HepG2 (cell line): Measurements from ENCODE around the gene TSPAN32.

Source experiments
- HIVEP1 ChIP-seq: sonication (generic); formaldehyde crosslinking; IDR thresholded peaks from 2 replicates; pipeline ENCODE4 v1.4.0; 2020; ENCODE audit warnings: mild to moderate bottlenecking, missing genetic modification reagents
- POLR2A ChIP-seq, 2 experiments: IDR thresholded peaks; 2 replicates each; pipeline ENCODE4 v1.6.1; 2011; ENCODE audit warnings: low read depth in 2 of 2, low read length in 2 of 2, mild to moderate bottlenecking in 1 of 2, moderate library complexity in 1 of 2; ENCODE audit not compliant: insufficient read depth in 1 of 2
- SAFB2 ChIP-seq: sonication (generic); formaldehyde crosslinking; IDR thresholded peaks from 2 replicates; pipeline ENCODE4 v1.5.1; 2020; ENCODE audit warnings: missing genetic modification reagents, low read depth, mild to moderate bottlenecking, borderline replicate concordance
- SUZ12 ChIP-seq: fragments of 150-350 bp; IDR thresholded peaks from 2 replicates; pipeline ENCODE4 v1.6.1; 2014; ENCODE audit warnings: low read depth, low read length
- ZC3H13 ChIP-seq: sonication (generic); formaldehyde crosslinking; IDR thresholded peaks from 2 replicates; pipeline ENCODE4 v1.8.1; 2023; ENCODE audit warnings: mild to moderate bottlenecking, missing genetic modification reagents, moderate library complexity
- ZFP82 ChIP-seq: sonication (generic); formaldehyde crosslinking; IDR thresholded peaks from 2 replicates; pipeline ENCODE4 v1.5.1; 2020; ENCODE audit warnings: mild to moderate bottlenecking, missing genetic modification reagents, borderline replicate concordance
- TF ChIP-seq, protein P1 (sequence below): sonication (generic); formaldehyde crosslinking; IDR thresholded peaks from 2 replicates; pipeline ENCODE4 v1.5.0; 2020; ENCODE audit warnings: mild to moderate bottlenecking, missing genetic modification reagents, moderate library complexity
- TF ChIP-seq, protein P2 (sequence below): sonication (generic); formaldehyde crosslinking; conservative IDR thresholded peaks from 2 replicates; pipeline ENCODE4 v1.4.0; 2020; ENCODE audit warnings: missing genetic modification reagents
- TF ChIP-seq, protein P3 (sequence below): sonication (generic); formaldehyde crosslinking; IDR thresholded peaks from 2 replicates; pipeline ENCODE4 v1.4.0; 2020; ENCODE audit warnings: missing genetic modification reagents
- TF ChIP-seq, protein P4 (sequence below): IDR thresholded peaks from 2 replicates; pipeline ENCODE4 v1.6.1; 2016
- TF ChIP-seq, protein P5 (sequence below): sonication (generic); formaldehyde crosslinking; IDR thresholded peaks from 2 replicates; pipeline ENCODE4 v1.4.0; 2020; ENCODE audit warnings: missing genetic modification reagents, mild to moderate bottlenecking, borderline replicate concordance
- TF ChIP-seq, protein P6 (sequence below): sonication (generic); formaldehyde crosslinking; IDR thresholded peaks from 2 replicates; pipeline ENCODE4 v1.8.1; 2023; ENCODE audit warnings: mild to moderate bottlenecking, missing genetic modification reagents, borderline replicate concordance

DNA sequence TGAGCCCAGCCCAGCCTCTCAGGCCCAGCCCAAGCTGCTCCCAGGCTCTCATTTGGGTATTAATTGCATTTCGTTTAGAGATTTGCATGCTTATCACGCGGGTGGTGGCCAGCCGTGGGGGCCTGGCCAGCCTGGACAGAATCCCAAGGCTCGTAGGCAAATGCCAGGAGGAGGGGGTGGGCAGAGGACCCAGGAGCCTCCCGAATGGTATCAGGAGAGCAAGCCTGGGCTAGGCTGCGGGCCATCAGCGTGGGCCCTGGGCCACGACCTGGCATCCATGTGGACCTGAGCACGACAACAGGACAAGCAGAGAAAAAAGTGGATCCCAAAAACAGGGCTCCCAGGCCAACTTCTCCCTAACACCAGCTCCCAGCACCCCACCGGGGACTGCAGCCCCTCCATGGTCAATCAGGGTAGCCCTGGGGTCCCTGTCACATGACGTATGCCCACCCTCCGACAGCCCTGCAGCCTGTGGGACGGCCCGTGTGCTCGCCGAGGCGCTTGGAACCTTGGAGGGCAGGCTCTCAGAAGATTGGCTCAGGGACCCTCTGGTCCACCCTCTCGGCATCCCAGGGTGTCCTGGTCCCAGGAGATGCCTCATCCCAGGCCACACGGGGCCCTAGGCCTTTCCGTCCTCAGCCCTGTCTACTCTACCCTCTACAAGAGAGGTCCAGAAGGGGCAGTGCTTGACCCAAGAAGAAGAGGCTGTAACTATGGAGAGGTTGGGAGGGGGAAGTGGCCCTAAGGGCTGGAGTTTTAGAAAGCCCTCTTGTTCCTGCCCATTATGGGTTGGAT is 40.2 kb upstream of the TSPAN32 start:
- TF ChIP-seq, protein P1, sequence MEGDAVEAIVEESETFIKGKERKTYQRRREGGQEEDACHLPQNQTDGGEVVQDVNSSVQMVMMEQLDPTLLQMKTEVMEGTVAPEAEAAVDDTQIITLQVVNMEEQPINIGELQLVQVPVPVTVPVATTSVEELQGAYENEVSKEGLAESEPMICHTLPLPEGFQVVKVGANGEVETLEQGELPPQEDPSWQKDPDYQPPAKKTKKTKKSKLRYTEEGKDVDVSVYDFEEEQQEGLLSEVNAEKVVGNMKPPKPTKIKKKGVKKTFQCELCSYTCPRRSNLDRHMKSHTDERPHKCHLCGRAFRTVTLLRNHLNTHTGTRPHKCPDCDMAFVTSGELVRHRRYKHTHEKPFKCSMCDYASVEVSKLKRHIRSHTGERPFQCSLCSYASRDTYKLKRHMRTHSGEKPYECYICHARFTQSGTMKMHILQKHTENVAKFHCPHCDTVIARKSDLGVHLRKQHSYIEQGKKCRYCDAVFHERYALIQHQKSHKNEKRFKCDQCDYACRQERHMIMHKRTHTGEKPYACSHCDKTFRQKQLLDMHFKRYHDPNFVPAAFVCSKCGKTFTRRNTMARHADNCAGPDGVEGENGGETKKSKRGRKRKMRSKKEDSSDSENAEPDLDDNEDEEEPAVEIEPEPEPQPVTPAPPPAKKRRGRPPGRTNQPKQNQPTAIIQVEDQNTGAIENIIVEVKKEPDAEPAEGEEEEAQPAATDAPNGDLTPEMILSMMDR: no peak
- TF ChIP-seq, protein P2, sequence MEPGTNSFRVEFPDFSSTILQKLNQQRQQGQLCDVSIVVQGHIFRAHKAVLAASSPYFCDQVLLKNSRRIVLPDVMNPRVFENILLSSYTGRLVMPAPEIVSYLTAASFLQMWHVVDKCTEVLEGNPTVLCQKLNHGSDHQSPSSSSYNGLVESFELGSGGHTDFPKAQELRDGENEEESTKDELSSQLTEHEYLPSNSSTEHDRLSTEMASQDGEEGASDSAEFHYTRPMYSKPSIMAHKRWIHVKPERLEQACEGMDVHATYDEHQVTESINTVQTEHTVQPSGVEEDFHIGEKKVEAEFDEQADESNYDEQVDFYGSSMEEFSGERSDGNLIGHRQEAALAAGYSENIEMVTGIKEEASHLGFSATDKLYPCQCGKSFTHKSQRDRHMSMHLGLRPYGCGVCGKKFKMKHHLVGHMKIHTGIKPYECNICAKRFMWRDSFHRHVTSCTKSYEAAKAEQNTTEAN (CRISPR knock-in tag): no peak
- TF ChIP-seq, protein P3, sequence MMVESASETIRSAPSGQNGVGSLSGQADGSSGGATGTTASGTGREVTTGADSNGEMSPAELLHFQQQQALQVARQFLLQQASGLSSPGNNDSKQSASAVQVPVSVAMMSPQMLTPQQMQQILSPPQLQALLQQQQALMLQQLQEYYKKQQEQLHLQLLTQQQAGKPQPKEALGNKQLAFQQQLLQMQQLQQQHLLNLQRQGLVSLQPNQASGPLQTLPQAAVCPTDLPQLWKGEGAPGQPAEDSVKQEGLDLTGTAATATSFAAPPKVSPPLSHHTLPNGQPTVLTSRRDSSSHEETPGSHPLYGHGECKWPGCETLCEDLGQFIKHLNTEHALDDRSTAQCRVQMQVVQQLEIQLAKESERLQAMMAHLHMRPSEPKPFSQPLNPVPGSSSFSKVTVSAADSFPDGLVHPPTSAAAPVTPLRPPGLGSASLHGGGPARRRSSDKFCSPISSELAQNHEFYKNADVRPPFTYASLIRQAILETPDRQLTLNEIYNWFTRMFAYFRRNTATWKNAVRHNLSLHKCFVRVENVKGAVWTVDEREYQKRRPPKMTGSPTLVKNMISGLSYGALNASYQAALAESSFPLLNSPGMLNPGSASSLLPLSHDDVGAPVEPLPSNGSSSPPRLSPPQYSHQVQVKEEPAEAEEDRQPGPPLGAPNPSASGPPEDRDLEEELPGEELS (CRISPR knock-in tag): no peak
- TF ChIP-seq, protein P4, sequence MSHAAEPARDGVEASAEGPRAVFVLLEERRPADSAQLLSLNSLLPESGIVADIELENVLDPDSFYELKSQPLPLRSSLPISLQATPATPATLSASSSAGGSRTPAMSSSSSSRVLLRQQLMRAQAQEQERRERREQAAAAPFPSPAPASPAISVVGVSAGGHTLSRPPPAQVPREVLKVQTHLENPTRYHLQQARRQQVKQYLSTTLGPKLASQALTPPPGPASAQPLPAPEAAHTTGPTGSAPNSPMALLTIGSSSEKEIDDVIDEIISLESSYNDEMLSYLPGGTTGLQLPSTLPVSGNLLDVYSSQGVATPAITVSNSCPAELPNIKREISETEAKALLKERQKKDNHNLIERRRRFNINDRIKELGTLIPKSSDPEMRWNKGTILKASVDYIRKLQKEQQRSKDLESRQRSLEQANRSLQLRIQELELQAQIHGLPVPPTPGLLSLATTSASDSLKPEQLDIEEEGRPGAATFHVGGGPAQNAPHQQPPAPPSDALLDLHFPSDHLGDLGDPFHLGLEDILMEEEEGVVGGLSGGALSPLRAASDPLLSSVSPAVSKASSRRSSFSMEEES (CRISPR knock-in tag): no peak
- no peak for TF ChIP-seq SUZ12
- TF ChIP-seq ZFP82 (CRISPR knock-in tag): no peak
- TF ChIP-seq, protein P5, sequence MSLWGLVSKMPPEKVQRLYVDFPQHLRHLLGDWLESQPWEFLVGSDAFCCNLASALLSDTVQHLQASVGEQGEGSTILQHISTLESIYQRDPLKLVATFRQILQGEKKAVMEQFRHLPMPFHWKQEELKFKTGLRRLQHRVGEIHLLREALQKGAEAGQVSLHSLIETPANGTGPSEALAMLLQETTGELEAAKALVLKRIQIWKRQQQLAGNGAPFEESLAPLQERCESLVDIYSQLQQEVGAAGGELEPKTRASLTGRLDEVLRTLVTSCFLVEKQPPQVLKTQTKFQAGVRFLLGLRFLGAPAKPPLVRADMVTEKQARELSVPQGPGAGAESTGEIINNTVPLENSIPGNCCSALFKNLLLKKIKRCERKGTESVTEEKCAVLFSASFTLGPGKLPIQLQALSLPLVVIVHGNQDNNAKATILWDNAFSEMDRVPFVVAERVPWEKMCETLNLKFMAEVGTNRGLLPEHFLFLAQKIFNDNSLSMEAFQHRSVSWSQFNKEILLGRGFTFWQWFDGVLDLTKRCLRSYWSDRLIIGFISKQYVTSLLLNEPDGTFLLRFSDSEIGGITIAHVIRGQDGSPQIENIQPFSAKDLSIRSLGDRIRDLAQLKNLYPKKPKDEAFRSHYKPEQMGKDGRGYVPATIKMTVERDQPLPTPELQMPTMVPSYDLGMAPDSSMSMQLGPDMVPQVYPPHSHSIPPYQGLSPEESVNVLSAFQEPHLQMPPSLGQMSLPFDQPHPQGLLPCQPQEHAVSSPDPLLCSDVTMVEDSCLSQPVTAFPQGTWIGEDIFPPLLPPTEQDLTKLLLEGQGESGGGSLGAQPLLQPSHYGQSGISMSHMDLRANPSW: no peak
- no peak for TF ChIP-seq HIVEP1 (CRISPR knock-in tag)
- TF ChIP-seq, protein P6, sequence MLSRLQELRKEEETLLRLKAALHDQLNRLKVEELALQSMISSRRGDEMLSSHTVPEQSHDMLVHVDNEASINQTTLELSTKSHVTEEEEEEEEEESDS (CRISPR knock-in tag): no peak
- TF ChIP-seq SAFB2 (CRISPR knock-in tag): no peak
- TF ChIP-seq ZC3H13 (CRISPR knock-in tag): no peak
- no peak for TF ChIP-seq POLR2A (IDR thresholded peaks at IDR 0.05; ENCODE audit: insufficient read depth in 1 of 2, low read depth in 2 of 2, low read length in 2 of 2)
